ENCODE data around the gene BTG3.
A peak's percentile ranks its signal among the peaks of the same experiment; 100 is the strongest.

The BTG3 gene

DNA sequence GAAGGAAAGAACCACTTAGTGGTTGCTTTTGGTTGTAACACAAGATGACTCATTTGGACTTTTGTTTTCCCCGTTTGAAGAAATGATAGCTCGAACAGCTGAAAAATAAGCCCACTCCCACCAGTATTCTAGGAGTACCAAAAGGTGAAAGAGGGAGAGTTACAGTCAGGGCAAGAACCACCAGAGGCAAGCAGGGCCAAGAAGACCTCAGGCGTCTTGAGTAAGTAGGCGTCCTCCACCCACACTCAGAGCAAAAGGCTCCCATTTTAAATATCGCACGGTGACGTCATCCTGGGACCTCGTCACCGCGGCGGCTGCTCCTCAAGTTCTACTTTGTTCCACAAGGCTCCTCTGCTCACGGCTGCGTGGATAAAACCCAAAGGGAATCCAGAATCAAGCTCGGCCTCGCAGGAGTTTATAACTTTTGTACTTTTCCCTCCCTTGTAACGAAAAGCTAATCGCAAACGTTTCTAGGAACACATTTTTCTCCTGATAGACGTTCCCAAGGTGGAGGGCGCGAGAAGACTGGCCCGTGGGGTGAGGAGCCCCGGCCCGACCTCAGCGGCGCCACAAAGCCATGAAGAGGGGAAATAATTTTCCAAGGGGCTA lies 1.2 kb downstream of the BTG3 start:
- peaks cover 33% of the 10 kb centered on the region for H3K4me1 ChIP-seq (ENCODE audit: insufficient read depth, poor library complexity, severe bottlenecking)
- peak; percentile 55 for ATAC-seq (ENCODE audit: low read depth)
- TF ChIP-seq, protein P1, sequence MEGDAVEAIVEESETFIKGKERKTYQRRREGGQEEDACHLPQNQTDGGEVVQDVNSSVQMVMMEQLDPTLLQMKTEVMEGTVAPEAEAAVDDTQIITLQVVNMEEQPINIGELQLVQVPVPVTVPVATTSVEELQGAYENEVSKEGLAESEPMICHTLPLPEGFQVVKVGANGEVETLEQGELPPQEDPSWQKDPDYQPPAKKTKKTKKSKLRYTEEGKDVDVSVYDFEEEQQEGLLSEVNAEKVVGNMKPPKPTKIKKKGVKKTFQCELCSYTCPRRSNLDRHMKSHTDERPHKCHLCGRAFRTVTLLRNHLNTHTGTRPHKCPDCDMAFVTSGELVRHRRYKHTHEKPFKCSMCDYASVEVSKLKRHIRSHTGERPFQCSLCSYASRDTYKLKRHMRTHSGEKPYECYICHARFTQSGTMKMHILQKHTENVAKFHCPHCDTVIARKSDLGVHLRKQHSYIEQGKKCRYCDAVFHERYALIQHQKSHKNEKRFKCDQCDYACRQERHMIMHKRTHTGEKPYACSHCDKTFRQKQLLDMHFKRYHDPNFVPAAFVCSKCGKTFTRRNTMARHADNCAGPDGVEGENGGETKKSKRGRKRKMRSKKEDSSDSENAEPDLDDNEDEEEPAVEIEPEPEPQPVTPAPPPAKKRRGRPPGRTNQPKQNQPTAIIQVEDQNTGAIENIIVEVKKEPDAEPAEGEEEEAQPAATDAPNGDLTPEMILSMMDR (IDR thresholded peaks at IDR 0.05; ENCODE audit: poor library complexity, severe bottlenecking) = no peak
- peak overlapping the region; percentile 40 for H3K27ac ChIP-seq (ENCODE audit: poor library complexity, severe bottlenecking)
- H3K36me3 ChIP-seq (ENCODE audit: low read depth) = peaks cover 33% of the 10 kb centered on the region
- peak; percentile 65 for DNase-seq (ENCODE audit: low spot score)
- H3K27me3 ChIP-seq (ENCODE audit: insufficient read depth, poor library complexity, severe bottlenecking) = no peaks in the 10 kb centered on the region
- H3K9me3 ChIP-seq (ENCODE audit: severe bottlenecking) = no peaks in the 10 kb centered on the region
- peak overlapping the region; percentile 62 for H3K4me3 ChIP-seq (ENCODE audit: severe bottlenecking)

DNA sequence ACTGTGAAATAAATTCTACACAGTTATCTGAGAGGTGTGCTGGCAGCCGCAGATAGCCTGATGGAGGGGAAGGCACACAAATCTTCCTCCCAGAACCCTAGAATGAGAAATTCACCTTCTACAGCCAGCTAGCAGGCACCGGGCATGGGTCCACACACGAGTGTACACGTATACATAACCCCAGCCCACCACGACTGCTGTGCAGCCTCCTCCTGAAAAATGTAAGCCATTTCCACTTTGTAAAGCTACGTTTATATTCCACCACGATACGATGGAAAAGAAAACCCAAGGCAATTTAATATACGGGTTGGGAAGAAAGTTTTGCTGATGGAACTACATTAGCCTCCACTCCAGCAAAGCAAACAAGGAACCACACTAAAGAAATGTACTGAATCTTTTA lies 1.8 kb downstream of the BTG3 start:
- Histone ChIP-seq H3K27me3 (ENCODE audit: insufficient read depth, poor library complexity, severe bottlenecking) (no peaks in the 10 kb centered on the region), H3K4me1 (ENCODE audit: insufficient read depth, poor library complexity, severe bottlenecking) (peaks cover 34% of the 10 kb centered on the region), H3K9me3 (ENCODE audit: severe bottlenecking) (no peaks in the 10 kb centered on the region), H3K27ac (ENCODE audit: poor library complexity, severe bottlenecking) (peak overlapping the region; percentile 40), H3K4me3 (ENCODE audit: severe bottlenecking) (peak overlapping the region; percentile 62), H3K36me3 (ENCODE audit: low read depth) (peaks cover 39% of the 10 kb centered on the region)
- TF ChIP-seq, protein P1 (IDR thresholded peaks at IDR 0.05; ENCODE audit: poor library complexity, severe bottlenecking) = no peak
- ATAC-seq (ENCODE audit: low read depth) (no peak), DNase-seq (ENCODE audit: low spot score) (no peak)

DNA sequence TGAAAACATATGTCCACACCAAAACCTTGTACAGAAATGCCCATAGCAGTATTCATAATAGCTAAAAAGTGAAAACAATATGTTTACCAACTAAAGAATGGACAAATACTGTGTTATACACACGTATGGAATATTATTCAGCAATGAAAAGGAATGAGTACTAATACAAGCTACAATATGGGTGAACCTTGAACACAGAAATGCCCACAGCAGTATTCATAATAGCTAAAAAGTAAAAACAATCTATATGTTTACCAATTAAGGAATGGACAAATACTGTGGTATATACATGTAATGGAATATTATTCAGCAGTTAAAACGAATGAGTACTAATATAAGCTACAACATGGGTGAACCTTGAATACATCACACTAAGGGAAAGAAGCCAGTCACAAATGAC lies 3.0 kb downstream of the BTG3 start:
- no peaks in the 10 kb centered on the region for H3K9me3 ChIP-seq (ENCODE audit: severe bottlenecking)
- no peaks in the 10 kb centered on the region for H3K27me3 ChIP-seq (ENCODE audit: insufficient read depth, poor library complexity, severe bottlenecking)
- TF ChIP-seq, protein P1 (IDR thresholded peaks at IDR 0.05; ENCODE audit: poor library complexity, severe bottlenecking) = no peak
- H3K4me1 ChIP-seq (ENCODE audit: insufficient read depth, poor library complexity, severe bottlenecking) = peaks cover 34% of the 10 kb centered on the region
- peaks cover 52% of the 10 kb centered on the region for H3K36me3 ChIP-seq (ENCODE audit: low read depth)
- H3K27ac ChIP-seq (ENCODE audit: poor library complexity, severe bottlenecking) = no peak overlapping the region
- no peak for DNase-seq (ENCODE audit: low spot score)
- ATAC-seq (ENCODE audit: low read depth) = no peak
- H3K4me3 ChIP-seq (ENCODE audit: severe bottlenecking) = no peak overlapping the region

DNA sequence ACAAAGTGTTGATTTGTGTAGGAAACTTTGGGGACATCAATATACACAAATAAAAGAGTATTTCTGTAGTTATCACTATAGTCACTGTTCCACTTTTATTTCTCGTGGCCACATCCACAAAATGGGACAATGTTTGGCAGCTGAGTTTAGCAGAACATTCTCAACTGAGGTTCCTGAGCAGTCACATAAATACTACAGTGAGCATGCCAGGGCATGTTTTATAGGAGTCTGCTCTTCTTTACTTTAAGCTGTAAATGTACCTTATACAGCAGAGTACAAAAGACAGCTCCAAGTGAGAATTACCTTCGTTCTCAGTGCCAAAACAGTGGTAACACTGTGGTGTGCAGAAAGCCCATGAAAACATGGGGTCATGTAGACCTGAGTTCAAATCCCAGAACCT lies 5.0 kb downstream of the BTG3 start:
- Histone ChIP-seq H3K4me1 (ENCODE audit: insufficient read depth, poor library complexity, severe bottlenecking) (peaks cover 34% of the 10 kb centered on the region), H3K4me3 (ENCODE audit: severe bottlenecking) (no peak overlapping the region), H3K9me3 (ENCODE audit: severe bottlenecking) (no peaks in the 10 kb centered on the region), H3K27ac (ENCODE audit: poor library complexity, severe bottlenecking) (peak overlapping the region; percentile 37), H3K36me3 (ENCODE audit: low read depth) (peaks cover 72% of the 10 kb centered on the region), H3K27me3 (ENCODE audit: insufficient read depth, poor library complexity, severe bottlenecking) (no peaks in the 10 kb centered on the region)
- TF ChIP-seq, protein P1 (IDR thresholded peaks at IDR 0.05; ENCODE audit: poor library complexity, severe bottlenecking) = no peak
- ATAC-seq (ENCODE audit: low read depth) = peak; percentile 54
- DNase-seq (ENCODE audit: low spot score) = no peak

DNA sequence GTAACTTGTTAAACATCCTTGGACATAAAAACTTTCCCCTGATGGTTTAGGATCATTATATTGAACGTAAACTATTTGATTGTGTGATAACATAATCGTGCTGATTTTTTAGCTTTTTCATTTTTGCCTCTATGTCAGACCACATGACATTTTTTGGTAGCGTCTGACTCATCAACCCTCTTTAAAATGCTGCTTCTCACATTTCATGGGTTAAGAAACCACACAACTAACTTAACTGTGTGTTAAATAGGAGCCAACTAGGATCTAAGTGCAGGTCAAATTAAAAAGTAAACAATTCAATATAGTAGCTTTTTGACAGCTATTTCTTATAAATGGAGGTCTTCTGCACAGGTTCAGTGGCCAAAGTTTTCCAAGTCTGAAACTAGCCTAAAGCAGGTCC lies 9.8 kb downstream of the BTG3 start:
- Histone ChIP-seq H3K4me3 (ENCODE audit: severe bottlenecking) (no peak overlapping the region), H3K27ac (ENCODE audit: poor library complexity, severe bottlenecking) (no peak overlapping the region), H3K9me3 (ENCODE audit: severe bottlenecking) (no peaks in the 10 kb centered on the region), H3K36me3 (ENCODE audit: low read depth) (peaks cover 100% of the 10 kb centered on the region), H3K4me1 (ENCODE audit: insufficient read depth, poor library complexity, severe bottlenecking) (peaks cover 14% of the 10 kb centered on the region), H3K27me3 (ENCODE audit: insufficient read depth, poor library complexity, severe bottlenecking) (no peaks in the 10 kb centered on the region)
- no peak for DNase-seq (ENCODE audit: low spot score)
- TF ChIP-seq, protein P1 (IDR thresholded peaks at IDR 0.05; ENCODE audit: poor library complexity, severe bottlenecking) = no peak
- ATAC-seq (ENCODE audit: low read depth) = 0 out of 3 replicates have a peak, but pooled peaks have one; percentile 41
